Measurements from ENCODE around the gene CEMIP. TPM values are rescaled to one million over a fixed set of nuclear protein-coding genes. Genes with fewer than 3 reads are reported as not detected.

Gene CEMIP
- total and polyA plus RNA-seq, 2 of the 13 experiments (the other 11 are each of a cell fraction or from before 2014, with no cell fraction given), result 4.3 to 28.5 TPM

GRCh38 chr15:80989518-80990478 is 210.6 kb downstream of the CEMIP start, which contains the start of gene MESD (continued):
- no peak for TF ChIP-seq NR0B2 (CRISPR knock-in tag; IDR thresholded peaks at IDR 0.05)
- TF ChIP-seq SMYD3 (CRISPR knock-in tag; IDR thresholded peaks at IDR 0.05), result no peak
- no peak for TF ChIP-seq ZNF292 (CRISPR knock-in tag; IDR thresholded peaks at IDR 0.05; ENCODE audit: borderline replicate concordance, low read depth)
- TF ChIP-seq GFI1 (CRISPR knock-in tag; IDR thresholded peaks at IDR 0.05; ENCODE audit: borderline replicate concordance), result no peak; the same call in 1 of the 2 replicates
- TF ChIP-seq NR2F2 (IDR thresholded peaks at IDR 0.05; ENCODE audit: borderline replicate concordance, low read depth), result no peak
- 0 out of 2 replicates have a peak, but pooled peaks have one; percentile 18 for TF ChIP-seq ZNF281 (CRISPR knock-in tag; IDR thresholded peaks at IDR 0.05; ENCODE audit: borderline replicate concordance)
- no peak for TF ChIP-seq KIAA2018 (CRISPR knock-in tag; IDR thresholded peaks at IDR 0.05; ENCODE audit: borderline replicate concordance)
- TF ChIP-seq GPBP1L1 (CRISPR knock-in tag; IDR thresholded peaks at IDR 0.05), result no peak
- no peak for TF ChIP-seq FOXP1 (IDR thresholded peaks at IDR 0.05)
- TF ChIP-seq FOXP1 (CRISPR knock-in tag; IDR thresholded peaks at IDR 0.05), result no peak
- TF ChIP-seq CHD2 (IDR thresholded peaks at IDR 0.05; ENCODE audit: low read depth, low read length), result no peak
- no peak for TF ChIP-seq HMG20A (CRISPR knock-in tag; IDR thresholded peaks at IDR 0.05; ENCODE audit: borderline replicate concordance)
- TF ChIP-seq DNMT1 (CRISPR knock-in tag; IDR thresholded peaks at IDR 0.05), result no peak
